ENCODE measurements around the gene RFTN1. TPM values are rescaled to one million over a fixed set of nuclear protein-coding genes. Genes with fewer than 3 reads are reported as not detected.

Gene RFTN1
- total RNA-seq, 2 experiments from 2014 or later: 101 to 113 TPM

- CTCF ChIA-PET: interaction anchor here (0.8 to 1.3 kb wide), 3 partner anchors 16 to 169 kb away, joined by 3 to 4 read pairs (median 3); no protein-coding TSS in a partner anchor
These were observed 61.2 kb downstream of the RFTN1 start for GRCh38 chr3:16452261-16452660.

GRCh38 chr3:16449369-16449768 is 64.1 kb downstream of the RFTN1 start:
- DNase-seq (no peak), ATAC-seq (no peak)
- Mint-ChIP-seq H3K9me3 (ENCODE audit: low read depth) (no peaks in the 10 kb centered on the region), H3K36me3 (ENCODE audit: low read depth) (peaks cover 41% of the 10 kb centered on the region), H3K27me3 (no peaks in the 10 kb centered on the region), H3K27ac (peak overlapping the region; percentile 9), H3K4me1 (peaks cover 55% of the 10 kb centered on the region), H3K4me3 (no peak overlapping the region)
- intact Hi-C loops (cut with DNase I, micrococcal nuclease): loop anchor here in 1 of 2 experiments (2.0 kb wide), 1 partner anchor 63 kb away; the partner anchor contains the start of gene RFTN1
- CTCF ChIA-PET: interaction anchor here (0.7 kb wide), 2 partner anchors 18 to 88 kb away, joined by 3 read pairs; no protein-coding TSS in a partner anchor
- POLR2A ChIA-PET: no interaction called here

More at GRCh38 chr3:16452261-16452660, 61.2 kb downstream of the RFTN1 start:
- ATAC-seq (no peak), DNase-seq (no peak)
- Mint-ChIP-seq H3K36me3 (ENCODE audit: low read depth) (peaks cover 33% of the 10 kb centered on the region), H3K27me3 (no peaks in the 10 kb centered on the region), H3K27ac (no peak overlapping the region), H3K4me1 (peaks cover 43% of the 10 kb centered on the region), H3K4me3 (no peak overlapping the region), H3K9me3 (ENCODE audit: low read depth) (no peaks in the 10 kb centered on the region)
- POLR2A ChIA-PET: interaction anchor here (0.6 to 0.7 kb wide), 2 partner anchors 16 to 61 kb away, joined by 3 read pairs; no protein-coding TSS in a partner anchor
- intact Hi-C loops (cut with DNase I, micrococcal nuclease): no loop called here

GRCh38 chr3:16448639-16449070 is 64.8 kb downstream of the RFTN1 start:
- Mint-ChIP-seq H3K27ac (peak overlapping the region; percentile 81), H3K27me3 (no peaks in the 10 kb centered on the region), H3K4me1 (peaks cover 52% of the 10 kb centered on the region), H3K9me3 (ENCODE audit: low read depth) (no peaks in the 10 kb centered on the region), H3K36me3 (ENCODE audit: low read depth) (peaks cover 41% of the 10 kb centered on the region), H3K4me3 (no peak overlapping the region)
- intact Hi-C loops (cut with DNase I, micrococcal nuclease): loop anchor here in 1 of 2 experiments (2.0 kb wide), 1 partner anchor 64 kb away; the partner anchor contains the start of gene RFTN1
- ChIA-PET POLR2A (no interaction called here), CTCF (interaction anchor here (0.7 kb wide), 1 partner anchor 88 kb away, joined by 3 read pairs; no protein-coding TSS in a partner anchor)
- DNase-seq: peak; percentile 81
- peak; percentile 98 for ATAC-seq

- Mint-ChIP-seq H3K36me3 (ENCODE audit: low read depth) (peaks cover 48% of the 10 kb centered on the region), H3K9me3 (ENCODE audit: low read depth) (no peaks in the 10 kb centered on the region), H3K4me1 (peaks cover 45% of the 10 kb centered on the region), H3K4me3 (no peak overlapping the region), H3K27me3 (no peaks in the 10 kb centered on the region), H3K27ac (no peak overlapping the region)
- intact Hi-C loops (cut with DNase I, micrococcal nuclease): no loop called here
- ATAC-seq (no peak), DNase-seq (no peak)
- CTCF ChIA-PET: interaction anchor here (1.0 kb wide), 1 partner anchor 52 kb away, joined by 3 read pairs; no protein-coding TSS in a partner anchor
- POLR2A ChIA-PET: no interaction called here
These were observed 66.4 kb downstream of the RFTN1 start for GRCh38 chr3:16447135-16447534.

- Mint-ChIP-seq H3K27ac (no peak overlapping the region), H3K36me3 (ENCODE audit: low read depth) (peaks cover 38% of the 10 kb centered on the region), H3K27me3 (no peaks in the 10 kb centered on the region), H3K9me3 (ENCODE audit: low read depth) (no peaks in the 10 kb centered on the region), H3K4me3 (no peak overlapping the region), H3K4me1 (peaks cover 53% of the 10 kb centered on the region)
- intact Hi-C loops (cut with DNase I, micrococcal nuclease): no loop called here
- DNase-seq (no peak), ATAC-seq (no peak)
- ChIA-PET CTCF (interaction anchor here (0.6 to 1.6 kb wide), 5 partner anchors 14 to 110 kb away, joined by 3 read pairs; no protein-coding TSS in a partner anchor), POLR2A (no interaction called here)
These were observed 69.2 kb downstream of the RFTN1 start for GRCh38 chr3:16444344-16444743.

GRCh38 chr3:16442730-16443129 is 70.8 kb downstream of the RFTN1 start:
- Mint-ChIP-seq H3K9me3 (ENCODE audit: low read depth) (no peaks in the 10 kb centered on the region), H3K36me3 (ENCODE audit: low read depth) (peaks cover 32% of the 10 kb centered on the region), H3K4me1 (peaks cover 41% of the 10 kb centered on the region), H3K4me3 (no peak overlapping the region), H3K27ac (no peak overlapping the region), H3K27me3 (no peaks in the 10 kb centered on the region)
- intact Hi-C loops (cut with DNase I, micrococcal nuclease): no loop called here
- CTCF ChIA-PET: interaction anchor here (0.6 to 1.6 kb wide), 3 partner anchors 109 to 152 kb away, joined by 3 read pairs; no protein-coding TSS in a partner anchor
- POLR2A ChIA-PET: no interaction called here
- DNase-seq (no peak), ATAC-seq (no peak)

- intact Hi-C loops (cut with DNase I, micrococcal nuclease): no loop called here
- peaks cover 30% of the 10 kb centered on the region for H3K4me1 Mint-ChIP-seq
- ATAC-seq (no peak), DNase-seq (no peak)
- ChIA-PET POLR2A (no interaction called here), CTCF (interaction anchor here (0.9 kb wide), 1 partner anchor 14 kb away, joined by 3 read pairs; no protein-coding TSS in a partner anchor)
- H3K27me3 Mint-ChIP-seq: no peaks in the 10 kb centered on the region
- H3K9me3 Mint-ChIP-seq (ENCODE audit: low read depth): no peaks in the 10 kb centered on the region
- H3K36me3 Mint-ChIP-seq (ENCODE audit: low read depth): peaks cover 31% of the 10 kb centered on the region
- no peak overlapping the region for H3K27ac Mint-ChIP-seq
- no peak overlapping the region for H3K4me3 Mint-ChIP-seq
These were observed 72.1 kb downstream of the RFTN1 start for GRCh38 chr3:16441371-16441875.

- intact Hi-C loops (cut with DNase I, micrococcal nuclease): no loop called here
- Mint-ChIP-seq H3K27ac (no peak overlapping the region), H3K27me3 (no peaks in the 10 kb centered on the region), H3K4me1 (peaks cover 24% of the 10 kb centered on the region), H3K4me3 (no peak overlapping the region), H3K36me3 (ENCODE audit: low read depth) (peaks cover 22% of the 10 kb centered on the region), H3K9me3 (ENCODE audit: low read depth) (no peaks in the 10 kb centered on the region)
- ATAC-seq (no peak), DNase-seq (no peak)
- ChIA-PET CTCF (interaction anchor here (0.6 to 1.6 kb wide), 3 partner anchors 28 to 112 kb away, joined by 3 read pairs; no protein-coding TSS in a partner anchor), POLR2A (no interaction called here)
These were observed 73.4 kb downstream of the RFTN1 start for GRCh38 chr3:16439848-16440708.

GRCh38 chr3:16439163-16439847 is 74.2 kb downstream of the RFTN1 start:
- ChIA-PET POLR2A (no interaction called here), CTCF (interaction anchor here (0.7 to 1.6 kb wide), 3 partner anchors 18 to 100 kb away, joined by 3 read pairs; no protein-coding TSS in a partner anchor)
- Mint-ChIP-seq H3K4me3 (no peak overlapping the region), H3K27ac (no peak overlapping the region), H3K9me3 (ENCODE audit: low read depth) (no peaks in the 10 kb centered on the region), H3K36me3 (ENCODE audit: low read depth) (peaks cover 19% of the 10 kb centered on the region), H3K4me1 (peaks cover 22% of the 10 kb centered on the region), H3K27me3 (no peaks in the 10 kb centered on the region)
- ATAC-seq (no peak), DNase-seq (no peak)
- intact Hi-C loops (cut with DNase I, micrococcal nuclease): no loop called here

GRCh38 chr3:16437640-16438039 is 75.9 kb downstream of the RFTN1 start:
- CTCF ChIA-PET: no interaction called here
- POLR2A ChIA-PET: no interaction called here
- H3K36me3 Mint-ChIP-seq (ENCODE audit: low read depth): peaks cover 16% of the 10 kb centered on the region
- no peak for DNase-seq
- intact Hi-C loops (cut with DNase I, micrococcal nuclease): no loop called here
- H3K4me3 Mint-ChIP-seq: no peak overlapping the region
- no peaks in the 10 kb centered on the region for H3K9me3 Mint-ChIP-seq (ENCODE audit: low read depth)
- no peak overlapping the region for H3K27ac Mint-ChIP-seq
- H3K27me3 Mint-ChIP-seq: no peaks in the 10 kb centered on the region
- no peak for ATAC-seq
- H3K4me1 Mint-ChIP-seq: peaks cover 22% of the 10 kb centered on the region

- Mint-ChIP-seq H3K4me1 (peaks cover 18% of the 10 kb centered on the region), H3K36me3 (ENCODE audit: low read depth) (peaks cover 39% of the 10 kb centered on the region), H3K4me3 (no peak overlapping the region), H3K27me3 (no peaks in the 10 kb centered on the region), H3K27ac (no peak overlapping the region), H3K9me3 (ENCODE audit: low read depth) (no peaks in the 10 kb centered on the region)
- intact Hi-C loops (cut with DNase I, micrococcal nuclease): no loop called here
- POLR2A ChIA-PET: no interaction called here
- DNase-seq: no peak
- CTCF ChIA-PET: no interaction called here
- ATAC-seq: no peak
These were observed 79.8 kb downstream of the RFTN1 start for GRCh38 chr3:16433701-16434151.

All from activated CD4-positive, alpha-beta T cell treated with anti-CD3 and anti-CD28 coated beads for 36 hours (primary cell).